IMR-90 (cell line): ENCODE measurements around the gene NET1. TPM values are rescaled to one million over a fixed set of nuclear protein-coding genes. Genes with fewer than 3 reads are reported as not detected.

Experiments used
- ATAC-seq: fragments of 200-7000 bp; cut with Tn5 transposase; 2 replicates; pipeline ENCODE4 v1.9.1; 2020; ENCODE audit warnings: low read depth, mild to moderate bottlenecking, moderate library complexity
- BruUV-seq: library from RNA; stranded (reverse); fragments of 400-500 nt; replicated peaks from 2 replicates; lab custom pipeline; 2021; lab: Mats Ljungman, UMichigan
- CTCF ChIA-PET: fragments of 300-600 bp; formaldehyde crosslinking; extraction: SDS; loops from one replicate; lab custom pipeline; 2021; ENCODE audit warnings: antibody characterized with exemption; lab: Yijun Ruan, JAX
- POLR2A ChIA-PET: fragments of 300-600 bp; sonication (Branson Sonifier 250); formaldehyde crosslinking; loops from one replicate; lab custom pipeline; 2022; ENCODE audit warnings: antibody characterized with exemption; ENCODE audit not compliant: unreplicated experiment; lab: Charles Lee
- DNase-seq: peaks from one replicate; pipeline ENCODE4 v3.0.0; 2013
- H2AFZ ChIP-seq: replicated peaks from 2 replicates; pipeline ENCODE3; 2013; ENCODE audit warnings: low read length, mild to moderate bottlenecking; ENCODE audit not compliant: poor library complexity
- H2AK5ac ChIP-seq: 2 replicates; pipeline ENCODE4 v1.6.1; 2013; ENCODE audit warnings: low read depth, low read length, inconsistent platforms
- H2AK9ac ChIP-seq: replicated peaks from 2 replicates; pipeline ENCODE3; 2013; ENCODE audit warnings: mild to moderate bottlenecking, low read depth, low read length, moderate library complexity; ENCODE audit not compliant: poor library complexity
- H2BK120ac ChIP-seq: 2 replicates; pipeline ENCODE4 v1.6.1; 2013; ENCODE audit warnings: low read depth, low read length, inconsistent platforms
- H2BK15ac ChIP-seq: 3 replicates; pipeline ENCODE4 v1.6.1; 2013; ENCODE audit warnings: low read depth, low read length, inconsistent platforms
- H2BK20ac ChIP-seq: 2 replicates; pipeline ENCODE4 v1.6.1; 2013; ENCODE audit warnings: low read depth, mild to moderate bottlenecking, inconsistent platforms, low read length, moderate library complexity
- H2BK5ac ChIP-seq: 2 replicates; pipeline ENCODE4 v1.6.1; 2013; ENCODE audit warnings: mild to moderate bottlenecking, low read depth, low read length, inconsistent platforms; ENCODE audit not compliant: poor library complexity, severe bottlenecking
- H3K14ac ChIP-seq: replicated peaks from 2 replicates; pipeline ENCODE4 v1.6.1; 2013; ENCODE audit warnings: low read depth, low read length, inconsistent platforms
- H3K18ac ChIP-seq: 2 replicates; pipeline ENCODE4 v1.6.1; 2013; ENCODE audit warnings: low read depth, low read length, control low read depth
- H3K23ac ChIP-seq: 2 replicates; pipeline ENCODE4 v1.6.1; 2013; ENCODE audit warnings: low read depth, low read length, inconsistent platforms
- H3K27ac ChIP-seq: 2 replicates; pipeline ENCODE4 v1.5.1; 2013; ENCODE audit warnings: mild to moderate bottlenecking, control low read depth, low read length; ENCODE audit not compliant: insufficient read depth
- H3K27me3 ChIP-seq: 2 replicates; pipeline ENCODE4 v1.6.1; 2013; ENCODE audit warnings: low read length; ENCODE audit not compliant: control insufficient read depth, insufficient read depth
- H3K36me3 ChIP-seq: 2 replicates; pipeline ENCODE4 v1.6.1; 2013; ENCODE audit warnings: low read length, mixed read lengths; ENCODE audit not compliant: control insufficient read depth, insufficient read depth
- H3K4ac ChIP-seq: 2 replicates; pipeline ENCODE4 v1.6.1; 2013; ENCODE audit warnings: low read depth, low read length, inconsistent platforms
- H3K4me1 ChIP-seq: 2 replicates; pipeline ENCODE4 v1.6.1; 2013; ENCODE audit warnings: low read length, mixed read lengths; ENCODE audit not compliant: control insufficient read depth, insufficient read depth
- H3K4me2 ChIP-seq: 2 replicates; pipeline ENCODE4 v1.6.1; 2013; ENCODE audit warnings: low read depth, mild to moderate bottlenecking, control low read depth, low read length, moderate library complexity
- H3K4me3 ChIP-seq: 2 replicates; pipeline ENCODE4 v1.5.1; 2013; ENCODE audit warnings: low read depth, mild to moderate bottlenecking, control low read depth, low read length, moderate library complexity; ENCODE audit not compliant: insufficient read depth
- H3K56ac ChIP-seq: 2 replicates; pipeline ENCODE4 v1.6.1; 2013; ENCODE audit warnings: low read length, inconsistent platforms; ENCODE audit not compliant: insufficient read depth; ENCODE audit errors: extremely low read depth
- H3K79me1 ChIP-seq, 2 experiments: 2 replicates each; pipeline ENCODE4 v1.6.1; 2013; ENCODE audit warnings: low read length in 2 of 2, inconsistent platforms in 1 of 2, low read depth in 1 of 2
- H3K9ac ChIP-seq: 2 replicates; pipeline ENCODE4 v1.6.1; 2013; ENCODE audit warnings: low read depth, low read length, control low read depth
- H3K9me1 ChIP-seq: 2 replicates; pipeline ENCODE4 v1.6.1; 2013; ENCODE audit warnings: low read length, inconsistent platforms; ENCODE audit not compliant: insufficient read depth
- H3K9me3 ChIP-seq: 2 replicates; pipeline ENCODE4 v1.6.1; 2013; ENCODE audit warnings: low read length; ENCODE audit not compliant: control insufficient read depth, insufficient read depth
- H4K20me1 ChIP-seq: 2 replicates; pipeline ENCODE4 v1.6.1; 2013; ENCODE audit warnings: low read length, inconsistent platforms; ENCODE audit not compliant: insufficient read depth
- H4K5ac ChIP-seq: 2 replicates; pipeline ENCODE4 v1.6.1; 2013; ENCODE audit warnings: mild to moderate bottlenecking, low read depth, low read length, control low read depth
- H4K8ac ChIP-seq, 2 experiments: 2 replicates each; pipeline ENCODE4 v1.6.1; 2013; ENCODE audit warnings: low read depth in 2 of 2, low read length in 2 of 2, control low read depth in 1 of 2, inconsistent platforms in 1 of 2
- H4K91ac ChIP-seq: 2 replicates; pipeline ENCODE4 v1.6.1; 2013; ENCODE audit warnings: low read depth, low read length, inconsistent platforms; ENCODE audit not compliant: insufficient read depth
- CHD1 ChIP-seq: IDR thresholded peaks from 2 replicates; pipeline ENCODE4 v1.6.1; 2012; ENCODE audit warnings: low read depth, low read length, improper control_type of control experiment
- FOS ChIP-seq: fragments of 150-350 bp; IDR thresholded peaks from 2 replicates; pipeline ENCODE4 v1.6.1; 2016; ENCODE audit warnings: low read depth, low read length
- MAZ ChIP-seq: IDR thresholded peaks from 2 replicates; pipeline ENCODE4 v1.6.1; 2012; ENCODE audit warnings: low read depth, mild to moderate bottlenecking, low read length, improper control_type of control experiment, moderate library complexity, borderline replicate concordance
- MXI1 ChIP-seq: IDR thresholded peaks from 2 replicates; pipeline ENCODE4 v1.6.1; 2012; ENCODE audit warnings: low read depth, mild to moderate bottlenecking, low read length, moderate library complexity, borderline replicate concordance
- NFE2L2 ChIP-seq: fragments of 150-350 bp; IDR thresholded peaks from 2 replicates; pipeline ENCODE4 v1.6.1; 2016; ENCODE audit warnings: low read depth, mild to moderate bottlenecking, low read length
- RAD21 ChIP-seq: IDR thresholded peaks from 2 replicates; pipeline ENCODE4 v1.6.1; 2012; ENCODE audit warnings: low read length, improper control_type of control experiment
- RCOR1 ChIP-seq: IDR thresholded peaks from 2 replicates; pipeline ENCODE4 v1.6.1; 2012; ENCODE audit warnings: mild to moderate bottlenecking, low read length, improper control_type of control experiment; ENCODE audit not compliant: insufficient replicate concordance
- SMC3 ChIP-seq: fragments of 150-350 bp; IDR thresholded peaks from 2 replicates; pipeline ENCODE4 v1.6.1; 2016; ENCODE audit warnings: low read depth, mild to moderate bottlenecking, antibody characterized with exemption, low read length, moderate library complexity
- USF2 ChIP-seq: fragments of 150-350 bp; IDR thresholded peaks from 2 replicates; pipeline ENCODE4 v1.6.1; 2017; ENCODE audit warnings: mild to moderate bottlenecking, antibody characterized with exemption, low read length, low read depth
- WGBS, 2 experiments: methylation state at CpG; one replicate each; pipeline versions ENCODE4 v1.1.5 to v1.1.7; 2013; ENCODE audit warnings: missing lambda C conversion rate in 2 of 2; ENCODE audit not compliant: insufficient read length in 1 of 2; ENCODE audit errors: extremely low coverage in 2 of 2; 5-methylcytosine and 5-hydroxymethylcytosine counted together
- dilution Hi-C: fragments of 300-500 bp; cut with HindIII; formaldehyde crosslinking; loops from one replicate; pipeline ENCODE4 v1.14.3; 2018; ENCODE audit warnings: low sequenced_read_pairs; ENCODE audit not compliant: unreplicated experiment
- in situ Hi-C: fragments of 300-500 bp; cut with MboI; formaldehyde crosslinking; loops from 3 replicates; pipeline ENCODE4 v1.14.3; 2019; ENCODE audit warnings: low sequenced_read_pairs, inconsistent platforms, mixed read lengths
- intact Hi-C: fragments of 100-400 bp; cut with micrococcal nuclease; formaldehyde crosslinking; loops from 2 replicates; pipeline ENCODE4 v1.10.0; 2022
- polyA plus RNA-seq, 3 experiments: library from polyadenylated mRNA; depleted of rRNA; stranded (reverse); fragments of >200 nt; gene quantifications; 2 replicates each; pipeline ENCODE4 v1.2.3, GENCODE V29; 2012; ENCODE audit warnings: low replicate concordance in 1 of 3
- total RNA-seq: library from RNA; depleted of rRNA; stranded (reverse); fragments of >200 nt; gene quantifications from 2 replicates; pipeline ENCODE4 v1.2.3, GENCODE V29; 2012

NET1 gene
- total and polyA plus RNA-seq, 2 of the 4 experiments (the other 2 are of a cell fraction) = 20.0 to 54.7 TPM

- POLR2A ChIA-PET = no interaction called here
- in situ Hi-C loops = no loop called here
- no peak overlapping the region for H4K5ac ChIP-seq
Observed at GRCh38 chr10:5424751-5425150, 12.4 kb downstream of the NET1 start.

More at GRCh38 chr10:5424751-5425150, 12.4 kb downstream of the NET1 start:
- no peak overlapping the region for H2BK5ac ChIP-seq
- no peak overlapping the region for H2AK5ac ChIP-seq
- no peaks in the 10 kb centered on the region for H3K27me3 ChIP-seq
- H3K79me1 ChIP-seq = peaks cover 24 to 36% of the 10 kb centered on the region in 2 experiments; a peak in 3 of 4 replicates
- ATAC-seq = no peak
- CTCF ChIA-PET = interaction anchor here (0.8 kb wide), 1 partner anchor 104 kb away, joined by 3 read pairs; no protein-coding TSS in a partner anchor
- TF ChIP-seq RCOR1 (no peak), NFE2L2 (no peak), USF2 (no peak), RAD21 (no peak), SMC3 (no peak), MAZ (no peak), CHD1 (no peak), FOS (no peak), MXI1 (no peak)
- peak overlapping the region; percentile 12; the same call in 1 of the 2 replicates for H3K14ac ChIP-seq
- no CpG with 5 or more reads among the region's 4 CpGs for WGBS, 2 experiments
- no peak overlapping the region for H2AK9ac ChIP-seq
- H3K9me3 ChIP-seq = no peaks in the 10 kb centered on the region
- H3K4me3 ChIP-seq = no peak overlapping the region
- H3K9ac ChIP-seq = no peak overlapping the region
- no peak overlapping the region for H3K27ac ChIP-seq
- no peak overlapping the region for H2BK20ac ChIP-seq
- no peak overlapping the region for H3K4me2 ChIP-seq
- H3K4ac ChIP-seq = no peak overlapping the region
- no peak overlapping the region for H3K23ac ChIP-seq
- no peaks in the 10 kb centered on the region for H3K36me3 ChIP-seq
- peaks cover 2% of the 10 kb centered on the region for H3K4me1 ChIP-seq
- H2BK15ac ChIP-seq = no peak overlapping the region
- no peaks in the 10 kb centered on the region for H4K20me1 ChIP-seq
- BruUV-seq = no TSS peak
- H3K18ac ChIP-seq = no peak overlapping the region; the same call in 1 of the 2 replicates
- H2AFZ ChIP-seq = peak overlapping the region; percentile 28
- H4K8ac ChIP-seq = peak overlapping the region in 1 of 2 experiments; percentile 74; a peak in 2 of 4 replicates
- no peak overlapping the region for H4K91ac ChIP-seq
- H3K56ac ChIP-seq = no peak overlapping the region
- DNase-seq = no peak
- dilution Hi-C loops = no loop called here
- intact Hi-C loops = no loop called here
- no peak overlapping the region for H2BK120ac ChIP-seq
- no peaks in the 10 kb centered on the region for H3K9me1 ChIP-seq
